Raji (cell line): Measurements from ENCODE around the gene INSR.

ENCODE experiments used
- POLR2A ChIP-seq: IDR thresholded peaks from 2 replicates; pipeline ENCODE4 v1.6.1; 2011; ENCODE audit warnings: low read depth, low read length, control low read depth; ENCODE audit not compliant: insufficient read depth

INSR gene

DNA sequence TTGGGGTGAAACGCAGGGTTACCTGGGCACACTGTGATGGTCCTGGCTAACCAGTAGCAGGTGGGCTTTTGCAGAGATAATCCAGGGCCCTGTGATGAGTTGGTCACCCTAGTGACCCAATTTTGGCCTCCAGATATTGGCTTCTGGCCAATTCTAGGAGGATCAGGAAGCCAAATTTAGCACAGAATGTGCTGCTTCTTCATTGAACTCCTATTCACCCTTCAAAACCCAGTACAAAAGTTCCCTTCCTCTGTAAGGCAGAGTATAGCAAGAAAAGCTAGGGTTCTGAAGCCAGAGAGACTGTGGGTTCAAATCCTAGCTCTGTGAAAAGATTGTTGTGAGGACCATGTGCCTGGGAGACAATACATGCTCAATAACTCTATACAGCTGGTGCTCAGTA is 70.8 kb downstream of the INSR start:
- no peak for TF ChIP-seq POLR2A

GRCh38 chr19:7219056-7219455 is 75.2 kb downstream of the INSR start:
- no peak for TF ChIP-seq POLR2A

DNA sequence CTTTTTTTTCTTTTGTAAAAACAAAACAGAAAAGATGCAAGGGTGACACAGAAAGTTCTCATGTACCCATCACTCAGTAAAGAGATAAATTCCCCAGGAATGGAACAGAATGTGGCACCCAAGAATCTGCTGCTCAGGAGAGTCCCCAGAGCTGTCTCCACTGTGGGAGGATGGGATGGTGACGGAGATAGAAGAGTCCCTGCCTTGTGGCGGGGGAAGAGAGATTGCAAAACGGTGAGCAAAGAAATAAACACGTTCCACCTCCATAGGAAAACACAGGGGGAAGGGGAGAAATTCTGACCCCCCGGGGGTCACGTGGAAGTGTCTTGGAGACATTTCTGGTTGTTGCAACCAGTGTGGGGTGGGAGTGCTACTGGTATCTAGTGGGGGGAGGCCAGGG is 76.4 kb downstream of the INSR start:
- TF ChIP-seq POLR2A, result no peak

GRCh38 chr19:7216373-7216902 is 77.8 kb downstream of the INSR start:
- no peak for TF ChIP-seq POLR2A

DNA sequence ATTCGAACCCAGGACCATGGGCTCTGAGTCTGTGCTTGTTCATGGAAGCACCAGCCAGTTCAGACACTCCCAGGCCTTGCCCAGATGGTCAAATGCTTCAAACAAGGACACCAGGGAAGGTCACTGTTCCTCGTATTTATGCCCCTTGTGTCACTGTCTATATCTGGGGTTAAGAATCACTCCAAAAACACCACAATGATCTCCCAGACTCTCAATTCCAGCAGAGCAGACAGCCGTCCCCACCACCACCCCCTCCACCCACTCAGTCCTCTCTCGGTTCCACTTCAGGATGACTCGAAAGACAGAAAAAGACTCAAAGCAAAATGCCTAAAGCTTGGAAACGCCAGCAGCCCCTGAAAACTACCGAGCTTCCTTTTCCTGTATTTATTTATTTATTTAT is 79.0 kb downstream of the INSR start:
- TF ChIP-seq POLR2A, result no peak

DNA sequence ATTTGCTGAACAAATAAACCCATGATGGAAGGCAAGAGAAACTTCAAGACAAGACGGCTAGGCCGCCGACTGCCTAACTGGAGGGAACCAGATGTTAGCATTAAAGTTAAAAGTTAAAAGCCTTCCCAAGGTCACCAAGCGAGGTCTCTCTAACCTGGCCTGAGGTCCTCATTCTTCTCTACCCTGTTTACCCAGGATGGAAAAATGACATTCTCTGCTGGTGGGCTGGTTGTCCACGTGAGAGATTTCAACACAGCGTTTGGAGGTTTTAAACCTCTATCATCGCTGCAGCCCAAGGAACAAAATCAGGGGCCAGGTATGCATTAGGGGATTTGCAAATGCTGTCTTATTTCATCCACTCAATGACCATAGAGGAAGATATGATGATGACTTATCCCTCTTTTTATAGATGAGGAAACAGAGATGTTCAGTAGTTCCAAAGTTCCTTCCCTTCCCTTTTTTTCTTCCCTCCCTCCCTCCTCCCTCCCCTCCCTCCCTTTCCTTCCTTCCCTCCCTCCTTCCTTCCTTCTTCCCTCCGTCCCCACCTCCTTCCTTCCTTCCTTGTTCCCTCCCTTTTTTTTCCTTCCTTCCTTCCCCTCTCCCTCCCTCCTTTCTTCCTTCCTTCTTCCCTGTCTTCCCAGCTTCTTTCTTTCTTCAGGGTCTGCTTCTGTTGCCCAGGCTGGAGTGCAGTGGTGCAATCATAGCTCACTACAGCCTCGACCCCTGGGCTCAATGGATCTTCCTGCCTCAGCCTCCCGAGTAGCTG is 79.7 kb downstream of the INSR start:
- TF ChIP-seq POLR2A, result no peak

DNA sequence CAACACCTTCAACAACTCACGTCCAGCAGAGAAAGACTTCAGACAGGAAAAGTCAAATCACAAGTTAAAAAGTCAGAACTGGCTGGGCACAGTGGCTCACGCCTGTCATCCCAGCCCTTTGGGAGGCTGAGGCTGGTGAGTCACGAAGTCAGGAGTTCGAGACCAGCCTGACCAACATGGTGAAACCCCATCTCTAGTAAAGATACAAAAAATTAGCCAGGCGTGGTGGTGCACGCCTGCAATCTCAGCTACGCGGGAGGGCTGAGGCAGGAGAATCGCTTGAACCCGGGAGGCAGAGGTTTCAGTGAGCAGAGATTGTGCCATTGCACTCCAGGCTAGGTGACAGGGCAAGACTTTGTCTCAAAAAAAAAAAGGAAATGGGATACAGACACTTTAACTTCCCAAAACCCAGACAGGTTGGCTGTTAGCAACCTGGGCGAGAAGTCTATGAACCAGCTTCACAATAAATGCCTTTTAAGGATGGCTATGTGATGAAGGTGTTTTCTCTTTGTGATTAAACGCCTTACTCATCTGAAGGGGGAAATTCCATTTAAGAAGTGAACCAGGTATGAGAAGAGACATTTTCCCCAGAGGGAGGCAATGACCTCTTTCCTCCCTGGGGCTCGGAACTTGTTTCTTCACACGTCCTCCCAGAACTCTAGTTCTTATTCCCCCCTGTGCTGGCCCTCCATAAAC is 80.4 kb downstream of the INSR start:
- no peak for TF ChIP-seq POLR2A

DNA sequence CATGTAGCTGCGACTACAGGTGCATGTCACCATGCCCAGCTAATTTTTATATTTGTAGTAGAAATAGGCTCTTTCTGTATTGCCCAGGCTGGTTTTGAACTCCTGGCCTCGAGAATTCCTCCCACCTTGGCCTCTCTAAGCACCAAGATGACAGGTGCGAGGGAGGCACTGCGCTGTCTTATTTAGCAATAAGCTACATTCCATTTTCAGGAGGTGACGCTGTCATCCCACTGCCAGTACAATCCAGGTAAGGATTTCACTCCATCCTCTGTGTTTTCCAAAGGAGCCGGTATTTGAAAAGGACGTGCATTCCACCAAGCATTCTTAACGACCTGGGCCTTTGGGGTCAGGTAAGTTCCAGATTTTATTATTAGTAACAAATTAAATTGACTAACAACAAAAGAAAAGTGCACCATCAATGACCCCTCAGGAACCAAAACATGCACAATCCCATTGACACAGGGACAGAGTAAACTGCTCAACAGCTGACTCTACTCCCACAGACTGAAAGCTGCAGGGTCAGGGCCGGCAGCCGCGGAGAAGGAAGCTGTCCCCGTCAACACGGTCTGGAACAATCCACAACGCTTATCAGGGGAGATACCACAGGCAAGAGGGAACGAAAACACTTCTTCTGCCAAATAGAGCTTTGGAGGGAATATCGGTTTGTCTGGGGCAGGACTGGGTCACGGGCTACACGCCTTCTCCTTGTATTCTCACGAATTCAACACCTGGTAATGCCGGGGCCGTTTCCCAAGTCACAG is 82.8 kb downstream of the INSR start:
- TF ChIP-seq POLR2A, result no peak

DNA sequence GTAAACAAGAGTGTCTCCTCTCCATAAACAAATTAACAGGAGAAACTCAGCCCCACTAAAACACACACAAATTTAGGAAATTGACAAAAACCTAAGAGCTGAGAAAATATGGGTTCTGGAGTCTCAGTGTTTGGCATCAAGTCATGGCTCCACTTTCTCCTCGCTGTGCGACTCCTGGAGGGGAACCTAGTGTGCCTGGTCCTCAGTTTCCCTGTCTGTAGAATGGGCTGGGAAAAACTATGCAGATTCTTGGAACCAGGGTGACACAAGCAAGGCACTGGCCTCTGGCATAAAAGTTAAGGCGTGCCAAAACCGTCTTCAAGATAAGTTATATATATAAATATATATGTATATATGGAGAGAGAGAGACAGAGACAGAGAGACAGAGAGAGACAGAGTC is 83.9 kb downstream of the INSR start:
- no peak for TF ChIP-seq POLR2A

DNA sequence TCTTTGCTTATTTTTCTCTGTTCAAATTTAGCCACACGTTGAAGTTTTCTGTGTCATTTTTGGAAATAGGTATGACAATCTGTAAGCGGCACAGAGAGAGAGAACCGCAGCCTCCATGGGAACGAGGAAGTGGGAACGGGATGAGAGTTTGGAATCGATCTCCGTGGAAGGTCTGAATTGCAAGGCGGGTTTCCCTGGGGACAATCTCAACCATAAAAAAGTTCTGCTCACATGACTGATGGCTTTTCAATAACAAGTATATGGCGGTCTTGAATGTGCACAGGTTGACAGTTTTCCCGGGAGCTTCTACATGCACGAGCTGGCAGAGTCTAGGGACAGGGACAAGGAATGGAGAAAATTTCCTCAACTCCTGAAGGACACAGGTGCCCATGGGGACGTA is 90.9 kb downstream of the INSR start:
- TF ChIP-seq POLR2A, result no peak

- no peak for TF ChIP-seq POLR2A
Measured at GRCh38 chr19:7202888-7203287, 91.3 kb downstream of the INSR start.

GRCh38 chr19:7200736-7201135 is 93.5 kb downstream of the INSR start:
- TF ChIP-seq POLR2A, result no peak

GRCh38 chr19:7199613-7200533 is 94.3 kb downstream of the INSR start:
- TF ChIP-seq POLR2A, result no peak

DNA sequence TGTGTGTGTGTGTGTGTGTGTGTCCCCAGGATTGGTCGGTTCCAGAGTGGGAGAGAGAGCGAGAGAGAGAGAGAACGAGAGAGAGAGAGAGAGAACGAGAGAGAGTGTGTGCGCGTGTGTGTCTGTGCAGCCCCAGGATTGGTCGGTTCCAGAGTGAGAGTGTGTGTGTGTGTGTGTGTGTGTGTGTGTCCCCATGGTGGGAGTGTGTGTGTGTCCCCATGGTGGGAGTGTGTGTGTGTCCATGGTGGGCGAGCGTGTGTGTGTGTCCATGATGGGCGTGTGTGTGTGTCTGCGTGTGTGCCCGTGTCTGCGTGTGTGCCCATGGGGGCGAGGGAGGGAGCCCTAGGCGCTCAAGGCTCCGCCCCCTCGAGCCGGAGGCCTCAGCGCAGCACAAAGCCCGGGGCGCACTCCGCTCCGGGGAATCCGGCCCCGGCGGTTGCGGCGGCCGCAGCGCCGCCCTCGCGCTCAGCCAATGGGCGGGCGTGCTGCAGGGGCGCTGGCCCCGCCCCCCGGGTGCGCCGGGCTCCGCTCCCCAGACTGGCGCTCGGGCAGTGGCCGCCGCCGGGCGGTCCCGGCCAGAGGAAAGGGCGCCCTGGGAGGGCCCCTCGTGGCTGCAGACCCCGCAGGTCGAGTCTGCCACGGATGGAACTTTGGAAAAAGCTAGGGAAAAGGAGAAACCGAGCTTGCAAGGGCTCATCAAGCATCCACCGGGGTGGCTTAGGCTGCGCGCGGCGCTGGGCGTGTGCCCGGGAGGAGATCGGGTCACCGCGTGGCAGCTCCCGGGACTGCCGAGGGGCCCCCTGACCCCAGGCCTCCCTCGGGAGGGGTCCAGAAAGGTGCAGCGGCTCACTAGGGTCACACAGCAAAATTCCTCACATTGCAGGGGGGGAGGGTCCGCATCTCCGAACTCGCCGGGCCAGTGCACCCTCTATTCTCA is 96.2 kb downstream of the INSR start:
- peak; percentile 90 for TF ChIP-seq POLR2A

GRCh38 chr19:7197119-7197759 is 97.0 kb downstream of the INSR start:
- no peak for TF ChIP-seq POLR2A
